ENCODE measurements around the gene CALML4. TPM values are rescaled to one million over a fixed set of nuclear protein-coding genes. Genes with fewer than 3 reads are reported as not detected.

CALML4 gene
- total RNA-seq, 2 donors from 2014 or later, result 3.3 to 12.7 TPM

DNA sequence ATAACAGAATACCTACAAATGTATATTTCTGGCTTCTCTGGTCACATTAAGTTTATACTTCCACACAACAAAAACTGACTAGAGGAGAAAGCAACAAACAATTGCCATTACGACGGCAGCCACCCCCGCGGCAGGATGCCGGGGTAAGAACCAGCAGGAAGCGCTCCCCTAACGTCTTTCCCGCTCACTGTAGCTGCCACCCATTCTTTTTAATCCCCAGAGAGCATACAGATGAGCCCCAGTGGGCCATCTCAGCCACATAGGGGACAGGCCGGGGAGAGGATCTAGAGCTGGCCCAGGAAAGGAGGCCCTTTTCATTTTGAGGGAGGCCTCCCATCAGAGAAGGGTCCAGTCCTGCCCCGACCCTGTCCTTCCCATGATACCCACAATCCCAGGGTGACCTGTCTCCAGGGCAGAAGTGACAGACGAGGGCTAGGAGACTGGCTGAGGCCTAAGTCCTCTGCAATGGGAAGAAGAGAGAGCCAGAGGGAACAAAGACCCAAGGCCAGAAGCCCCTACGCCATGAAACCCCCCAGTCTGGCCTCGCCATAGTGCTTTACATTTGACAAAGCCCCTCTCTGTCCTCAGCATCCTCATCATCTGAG, 3.6 kb upstream of the CALML4 start:
- Histone ChIP-seq H3K27ac (no peak overlapping the region), H3K9me3 (no peaks in the 10 kb centered on the region), H3K4me3 (no peak overlapping the region), H3K4me1 (peaks cover 36% of the 10 kb centered on the region), H3K27me3 (no peaks in the 10 kb centered on the region), H3K36me3 (replicated peaks in 1 of 2; ENCODE audit: insufficient read depth in 1 of 2, low read depth in 2 of 2) (no peaks in the 10 kb centered on the region)
- intact Hi-C loops (cut with DNase I), result no loop called here
- DNase-seq (no peak), ATAC-seq (no peak)
- TF ChIP-seq POLR2A (IDR thresholded peaks at IDR 0.05), result no peak
- TF ChIP-seq, protein P1, sequence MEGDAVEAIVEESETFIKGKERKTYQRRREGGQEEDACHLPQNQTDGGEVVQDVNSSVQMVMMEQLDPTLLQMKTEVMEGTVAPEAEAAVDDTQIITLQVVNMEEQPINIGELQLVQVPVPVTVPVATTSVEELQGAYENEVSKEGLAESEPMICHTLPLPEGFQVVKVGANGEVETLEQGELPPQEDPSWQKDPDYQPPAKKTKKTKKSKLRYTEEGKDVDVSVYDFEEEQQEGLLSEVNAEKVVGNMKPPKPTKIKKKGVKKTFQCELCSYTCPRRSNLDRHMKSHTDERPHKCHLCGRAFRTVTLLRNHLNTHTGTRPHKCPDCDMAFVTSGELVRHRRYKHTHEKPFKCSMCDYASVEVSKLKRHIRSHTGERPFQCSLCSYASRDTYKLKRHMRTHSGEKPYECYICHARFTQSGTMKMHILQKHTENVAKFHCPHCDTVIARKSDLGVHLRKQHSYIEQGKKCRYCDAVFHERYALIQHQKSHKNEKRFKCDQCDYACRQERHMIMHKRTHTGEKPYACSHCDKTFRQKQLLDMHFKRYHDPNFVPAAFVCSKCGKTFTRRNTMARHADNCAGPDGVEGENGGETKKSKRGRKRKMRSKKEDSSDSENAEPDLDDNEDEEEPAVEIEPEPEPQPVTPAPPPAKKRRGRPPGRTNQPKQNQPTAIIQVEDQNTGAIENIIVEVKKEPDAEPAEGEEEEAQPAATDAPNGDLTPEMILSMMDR (IDR thresholded peaks at IDR 0.05), result no peak
- 79 to 91% methylated on average over 10 to 13 of the region's 13 CpGs for WGBS, 2 donors

DNA sequence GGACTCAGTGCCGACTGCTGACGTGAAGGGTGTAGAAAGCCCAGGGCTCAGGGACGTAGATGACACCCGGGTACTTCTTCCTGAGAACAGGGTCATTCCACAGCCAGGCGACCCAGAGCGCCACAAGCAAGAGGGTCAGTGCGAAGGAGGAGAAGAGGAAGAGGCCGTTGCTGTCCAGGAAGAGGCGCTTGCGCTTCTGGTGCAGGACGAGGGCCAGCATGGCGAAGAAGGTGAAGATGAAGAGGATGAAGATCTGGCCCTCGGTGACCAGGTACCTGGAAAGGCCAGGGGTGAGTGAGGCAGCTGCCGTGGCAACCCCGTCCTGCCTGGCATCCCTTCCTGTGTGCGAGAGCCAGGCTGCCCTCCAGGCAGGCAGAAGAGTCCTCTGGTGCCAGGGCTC, 3.0 kb upstream of the CALML4 start:
- no peaks in the 10 kb centered on the region for H3K9me3 ChIP-seq
- TF ChIP-seq POLR2A (IDR thresholded peaks at IDR 0.05), result no peak
- TF ChIP-seq, protein P1 (IDR thresholded peaks at IDR 0.05), result no peak
- H3K27ac ChIP-seq, result no peak overlapping the region
- H3K27me3 ChIP-seq, result no peaks in the 10 kb centered on the region
- peaks cover 41% of the 10 kb centered on the region for H3K4me1 ChIP-seq
- no peaks in the 10 kb centered on the region for H3K36me3 ChIP-seq (replicated peaks in 1 of 2; ENCODE audit: insufficient read depth in 1 of 2, low read depth in 2 of 2)
- ATAC-seq (no peak), DNase-seq (peak in 1 of 4 donors; percentile 7)
- intact Hi-C loops (cut with DNase I), result no loop called here
- WGBS, 2 donors, result 81 to 88% methylated on average over 14 to 16 of the region's 16 CpGs
- H3K4me3 ChIP-seq, result no peak overlapping the region

DNA sequence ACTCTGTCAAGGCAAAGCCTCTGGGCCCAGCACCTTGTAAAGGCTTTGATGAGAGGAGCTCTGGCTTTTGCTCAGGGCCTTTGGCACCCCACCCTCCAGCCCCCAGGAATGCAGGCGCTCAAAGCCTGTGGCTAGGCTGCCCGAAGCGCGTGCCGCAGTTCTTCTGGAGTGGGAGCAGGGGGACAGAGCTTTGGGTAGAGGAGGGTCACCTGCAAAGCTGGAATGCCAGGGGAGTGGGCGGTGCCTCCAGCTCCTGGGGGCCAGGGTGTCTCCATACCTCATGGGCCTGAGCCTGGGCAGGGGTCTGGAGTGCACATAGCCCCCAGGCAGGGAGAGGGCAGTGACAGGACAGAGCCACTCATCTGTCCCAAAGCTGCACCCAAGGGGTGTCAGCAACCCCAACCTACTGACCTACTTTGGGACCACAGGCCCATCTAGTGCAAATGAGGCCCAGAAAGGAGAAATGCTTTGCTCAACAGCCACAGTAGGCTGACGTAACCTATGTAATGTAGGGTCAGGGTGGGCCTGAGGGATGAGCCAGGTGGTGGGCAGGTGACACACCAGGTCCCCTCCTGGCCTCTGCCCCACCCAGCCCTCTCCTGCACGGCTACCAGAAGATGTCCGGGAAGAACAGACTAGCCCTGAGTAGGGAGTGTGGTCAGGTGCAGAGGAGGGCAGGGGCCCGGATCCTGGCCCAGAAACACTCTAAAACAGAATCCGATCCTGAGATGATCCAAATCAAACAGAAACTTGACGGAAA, 2.2 kb upstream of the CALML4 start:
- TF ChIP-seq POLR2A (IDR thresholded peaks at IDR 0.05), result no peak
- TF ChIP-seq, protein P1 (IDR thresholded peaks at IDR 0.05), result no peak
- DNase-seq (no peak), ATAC-seq (no peak)
- intact Hi-C loops (cut with DNase I), result no loop called here
- H3K36me3 ChIP-seq (replicated peaks in 1 of 2; ENCODE audit: insufficient read depth in 1 of 2, low read depth in 2 of 2), result no peaks in the 10 kb centered on the region
- H3K9me3 ChIP-seq, result no peaks in the 10 kb centered on the region
- peaks cover 41% of the 10 kb centered on the region for H3K4me1 ChIP-seq
- H3K4me3 ChIP-seq, result no peak overlapping the region
- H3K27ac ChIP-seq, result no peak overlapping the region
- H3K27me3 ChIP-seq, result no peaks in the 10 kb centered on the region
- WGBS, 2 donors, result 85 to 91% methylated on average over 9 to 12 of the region's 12 CpGs

DNA sequence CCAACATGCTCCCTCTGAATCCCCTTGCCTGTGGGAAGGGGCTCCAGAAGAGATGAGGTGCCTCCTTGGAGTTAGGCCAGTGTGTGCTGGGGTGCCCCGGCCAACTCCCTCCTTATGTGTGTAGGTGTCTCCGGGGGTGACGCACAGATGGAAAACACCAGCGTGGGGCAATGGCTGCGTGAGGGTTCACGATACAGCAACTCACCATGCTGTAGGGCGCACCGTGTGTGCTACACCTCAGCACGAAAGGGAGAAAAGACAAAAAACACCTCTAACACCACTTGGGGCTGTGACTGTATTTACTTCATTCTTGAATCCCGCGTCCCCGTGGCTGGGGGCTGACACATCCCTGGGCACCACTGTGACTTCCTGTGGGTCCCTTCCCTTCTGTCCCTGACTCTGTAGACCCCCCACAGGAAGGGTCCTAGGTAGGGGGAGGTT, 1.6 kb upstream of the CALML4 start:
- H3K9me3 ChIP-seq, result no peaks in the 10 kb centered on the region
- H3K4me3 ChIP-seq, result no peak overlapping the region
- DNase-seq (no peak), ATAC-seq (no peak)
- no peaks in the 10 kb centered on the region for H3K27me3 ChIP-seq
- H3K27ac ChIP-seq, result peak overlapping the region in 1 of 4 donors; percentile 82
- 95 to 96% methylated on average over 12 of the region's 12 CpGs for WGBS, 2 donors
- intact Hi-C loops (cut with DNase I), result no loop called here
- no peaks in the 10 kb centered on the region for H3K36me3 ChIP-seq (replicated peaks in 1 of 2; ENCODE audit: insufficient read depth in 1 of 2, low read depth in 2 of 2)
- TF ChIP-seq, protein P1 (IDR thresholded peaks at IDR 0.05), result no peak
- no peak for TF ChIP-seq POLR2A (IDR thresholded peaks at IDR 0.05)
- peaks cover 41% of the 10 kb centered on the region for H3K4me1 ChIP-seq

Data from body of pancreas (tissue), 4 donors.